Cortex of kidney (tissue), 1 donor: ENCODE data around the gene CBLB.

Experiments
- DNase-seq: peaks from one replicate; lab custom pipeline; 2025; lab: John Stamatoyannopoulos, UW

CBLB gene

DNA sequence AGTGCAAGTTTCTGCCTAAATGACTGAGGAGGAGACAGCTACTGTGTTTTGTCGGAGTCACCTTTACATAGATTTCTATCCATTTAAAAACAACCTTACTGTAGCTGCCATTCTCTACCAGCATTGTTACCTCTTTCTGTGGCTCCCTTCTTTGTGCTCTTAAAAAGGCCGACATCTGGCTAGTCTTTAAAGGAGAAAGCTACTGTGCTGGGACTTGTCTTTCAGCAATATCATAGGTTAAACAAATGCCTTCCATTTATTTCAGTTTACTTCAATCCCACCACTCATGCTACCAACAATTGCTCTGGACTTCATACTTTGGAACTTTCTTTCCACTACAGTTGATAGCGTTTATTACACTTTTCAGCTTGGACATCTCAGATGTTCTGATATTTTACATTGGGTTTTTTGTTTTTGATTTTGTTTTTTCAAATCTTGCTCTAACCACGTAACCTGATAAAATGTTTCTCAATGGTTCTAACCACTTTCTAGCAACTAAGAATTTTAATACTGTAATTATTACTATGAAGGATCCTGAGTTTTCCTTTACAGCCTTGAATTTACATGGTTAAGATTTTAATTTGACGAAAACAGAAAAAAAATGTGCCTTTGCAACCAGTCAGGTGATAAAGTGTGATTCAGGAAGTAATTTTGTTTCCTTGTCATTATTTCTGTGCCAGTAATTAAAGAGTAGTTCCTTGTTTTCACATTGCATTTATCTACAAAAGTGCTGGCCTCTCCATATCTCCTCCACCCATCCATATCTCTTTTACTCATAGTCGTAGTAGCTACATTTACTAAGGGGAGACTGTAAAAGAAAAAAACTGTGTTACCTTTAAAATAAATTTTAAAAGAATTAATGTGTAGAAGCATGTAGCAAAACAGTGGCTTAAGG lies 1.3 kb upstream of the CBLB start:
- no peak for DNase-seq

DNA sequence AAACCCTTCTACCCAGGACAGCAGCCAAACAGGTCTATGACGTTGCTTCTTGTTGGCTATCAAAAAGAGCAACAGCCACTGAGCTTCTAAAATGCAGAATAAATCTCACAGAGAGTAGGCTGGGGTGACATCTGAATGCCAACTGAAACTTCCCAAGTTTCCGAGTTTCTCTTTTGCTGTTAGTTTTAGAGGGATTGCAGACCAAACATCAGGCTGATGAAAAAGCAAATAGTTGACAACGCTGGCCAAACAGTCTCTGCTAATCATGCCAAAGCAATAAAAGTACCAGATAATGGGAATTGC lies 670 bp upstream of the CBLB start:
- DNase-seq: no peak

DNA sequence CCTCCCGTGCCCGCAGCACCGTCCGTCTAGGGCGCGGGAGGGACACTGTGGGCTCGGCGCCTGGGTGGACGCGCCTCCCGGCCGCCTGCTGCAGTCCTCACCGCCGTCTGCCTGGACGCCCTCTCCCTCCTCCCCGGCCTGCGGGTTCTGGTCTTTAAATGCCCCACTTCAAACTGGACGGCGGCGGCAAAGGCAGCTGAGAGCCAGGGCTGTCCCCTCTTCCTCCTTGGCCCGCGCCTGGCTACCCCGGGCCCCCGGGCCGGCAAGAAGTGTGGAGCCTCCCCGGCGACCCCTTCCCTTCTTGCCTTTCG lies 426 bp downstream of the CBLB start:
- DNase-seq: no peak

DNA sequence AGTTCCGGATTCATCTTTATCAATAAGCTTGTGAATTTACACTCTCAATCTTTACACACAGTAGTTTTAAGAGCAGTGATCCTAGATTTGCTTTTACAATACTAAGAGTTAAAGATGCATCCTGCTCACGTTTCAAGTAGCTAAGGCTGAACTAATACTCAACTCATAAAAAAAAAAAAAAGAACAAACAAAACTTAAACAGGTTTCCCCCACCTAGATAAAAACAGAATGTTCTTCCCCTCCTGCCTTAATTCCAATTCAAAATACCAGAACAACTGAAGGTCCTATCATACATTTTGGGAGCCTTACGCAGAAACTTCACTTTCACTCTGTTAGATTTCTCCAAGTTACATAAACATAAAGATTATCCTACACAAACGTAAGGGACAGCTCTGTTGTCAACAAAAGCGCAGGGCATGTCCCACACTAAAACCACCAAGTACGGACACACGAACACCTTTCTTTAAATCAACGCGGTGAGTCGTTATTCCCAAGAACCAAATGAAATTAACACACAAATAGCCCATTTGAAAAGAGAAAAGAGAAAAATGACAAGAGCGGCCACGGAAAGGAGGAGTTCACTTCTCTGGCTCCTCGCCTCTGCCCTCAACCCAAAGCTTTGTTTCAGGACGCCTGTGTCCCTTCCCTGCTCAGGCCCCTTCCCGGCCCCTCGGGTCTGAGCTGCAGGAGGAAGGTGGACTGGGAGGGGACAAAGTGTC lies 941 bp downstream of the CBLB start:
- DNase-seq: no peak

DNA sequence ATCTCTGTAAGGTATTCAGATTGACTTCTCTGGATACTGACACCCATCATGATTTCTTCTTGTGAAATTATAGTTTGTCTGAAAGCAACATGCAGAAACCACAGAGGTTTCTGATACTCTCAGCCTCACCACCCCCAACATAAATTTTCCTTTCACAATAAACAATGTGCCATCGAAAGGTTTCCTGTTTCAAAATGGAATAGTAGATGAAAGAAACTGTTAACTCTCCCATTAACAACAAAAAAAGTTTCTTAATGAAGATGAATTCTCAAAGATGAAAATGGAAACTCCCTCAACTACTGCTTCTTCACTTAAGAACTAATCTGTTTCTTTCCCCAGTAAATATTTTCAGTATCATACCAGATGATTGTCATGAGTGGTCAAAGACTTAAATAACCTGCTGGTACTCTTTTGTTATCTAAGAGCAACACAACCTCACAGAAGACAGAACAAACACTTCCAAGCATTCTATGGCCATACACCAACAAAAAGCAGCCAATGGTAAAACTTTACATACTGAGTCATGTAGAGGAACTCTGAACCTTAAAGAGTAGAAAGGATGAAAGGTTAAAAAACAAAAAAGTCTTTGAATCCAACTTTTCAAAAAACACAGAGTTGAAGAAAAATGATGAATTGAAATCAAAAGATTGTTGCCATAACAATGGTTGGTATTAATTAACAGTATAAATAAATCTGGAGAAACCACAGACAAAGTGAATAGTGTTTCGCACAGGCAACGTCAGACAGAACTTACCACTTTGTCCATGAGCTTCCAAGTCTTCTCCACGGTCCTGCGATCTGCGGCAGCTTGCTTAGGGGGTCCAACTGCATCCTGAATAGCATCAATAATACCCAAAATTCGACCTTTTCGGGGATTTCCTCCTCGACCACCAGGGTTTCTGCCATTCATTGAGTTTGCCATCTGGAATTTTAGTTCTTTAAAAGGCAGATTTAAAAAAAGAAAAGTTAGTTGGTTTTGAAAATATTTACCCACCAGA lies 1.9 kb downstream of the CBLB start:
- DNase-seq: no peak

DNA sequence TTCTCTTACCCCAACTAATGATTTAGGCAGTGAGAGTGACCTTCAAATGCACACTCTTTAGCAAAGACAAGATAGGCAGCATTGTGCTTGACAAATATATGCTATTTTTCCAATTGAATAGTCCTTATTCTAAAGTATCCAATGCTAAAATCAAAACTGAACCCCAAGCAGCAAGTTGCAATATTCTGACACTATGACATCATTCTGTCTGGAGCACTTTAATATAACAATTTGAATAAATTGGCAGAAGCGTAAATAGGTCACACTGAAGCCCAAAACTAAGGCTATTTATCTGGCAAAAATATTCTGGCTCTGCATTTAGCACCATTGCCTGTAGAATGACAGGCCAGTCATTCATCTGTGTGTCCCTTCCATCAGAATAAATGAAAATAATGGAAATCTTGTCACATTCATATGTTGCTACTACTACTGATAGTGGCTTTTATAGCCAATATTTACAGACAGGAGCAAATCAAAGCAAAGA lies 2.9 kb downstream of the CBLB start:
- DNase-seq: no peak

DNA sequence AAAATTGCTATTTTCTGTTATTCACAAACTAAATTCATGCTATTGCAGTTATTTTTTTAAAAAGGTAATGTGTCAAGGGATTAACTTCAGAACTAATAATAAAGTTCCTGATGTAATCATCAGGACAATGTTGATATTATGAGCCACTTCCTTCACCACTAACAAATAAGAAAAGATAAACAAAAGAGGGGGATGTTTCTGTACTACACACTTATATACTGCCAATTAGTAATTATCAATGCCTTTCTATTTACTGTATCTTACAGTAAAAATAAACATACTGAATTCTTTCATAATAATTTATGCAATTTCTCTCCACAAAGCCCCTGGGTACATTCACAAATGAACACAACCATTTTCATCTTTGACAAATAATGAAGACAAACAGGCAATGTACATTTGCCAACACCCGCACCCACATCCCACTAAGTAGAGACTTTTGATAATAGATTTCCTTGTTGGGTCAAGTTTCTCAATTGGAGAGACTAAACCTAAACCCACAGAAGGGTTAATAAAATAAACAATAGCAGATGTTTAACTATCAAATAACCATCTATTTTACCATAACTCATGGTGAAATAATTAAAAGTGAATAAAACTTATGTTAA lies 3.7 kb downstream of the CBLB start:
- no peak for DNase-seq

DNA sequence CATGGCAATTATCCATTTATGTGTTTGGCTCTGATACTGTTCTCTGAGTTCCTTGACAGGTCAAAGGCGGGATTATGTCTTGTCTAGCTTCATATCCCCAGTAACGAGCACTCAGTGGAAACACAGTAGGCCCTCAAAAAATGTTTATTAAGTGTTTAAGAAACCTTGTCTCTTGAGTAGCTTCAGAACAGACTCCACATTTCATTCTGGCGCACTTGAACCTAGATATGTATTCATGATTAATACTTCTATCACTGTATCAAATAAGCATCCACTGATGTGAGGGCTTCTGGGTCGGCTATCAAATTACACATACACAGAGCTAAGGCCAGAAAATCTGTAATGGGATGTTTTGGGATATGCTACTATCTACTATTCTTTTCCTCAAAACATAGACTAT lies 4.6 kb downstream of the CBLB start:
- DNase-seq: no peak

DNA sequence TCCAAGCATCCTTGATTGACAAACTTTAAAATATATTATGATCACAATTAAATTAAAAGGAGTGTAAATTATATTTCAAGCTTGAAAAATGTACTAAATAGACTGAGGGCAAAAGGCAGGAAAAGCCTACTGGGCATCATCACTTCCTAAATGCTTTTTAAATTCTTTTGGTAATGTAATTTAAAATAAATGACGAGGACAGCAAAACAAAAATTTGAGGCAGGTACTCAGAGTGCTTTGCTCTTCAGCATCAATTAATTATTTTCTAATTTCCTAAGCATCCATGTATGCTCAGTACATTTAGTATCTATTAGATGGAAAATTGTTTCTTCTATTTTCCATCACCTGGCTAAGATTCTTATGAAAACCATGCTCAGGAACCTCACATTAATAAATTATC lies 5.2 kb downstream of the CBLB start:
- DNase-seq: no peak

DNA sequence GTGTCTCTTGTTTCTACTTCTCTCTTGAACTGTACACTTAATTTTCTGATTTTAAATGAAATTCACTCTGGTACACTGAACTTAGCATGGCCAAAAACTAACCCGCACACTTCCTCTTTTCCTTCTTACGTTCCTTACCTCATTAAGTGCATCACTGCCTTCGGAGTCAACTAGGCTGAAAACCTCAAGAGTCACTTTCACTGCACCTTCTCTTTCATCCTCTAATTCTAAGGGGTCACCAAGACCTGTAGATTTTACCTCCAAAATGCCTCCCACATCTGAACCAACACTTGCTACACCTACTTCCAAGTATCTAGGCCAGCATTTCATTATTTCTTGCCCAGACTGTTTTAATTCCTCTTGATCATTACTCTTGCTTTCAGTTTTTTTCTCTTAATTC lies 6.6 kb downstream of the CBLB start:
- no peak for DNase-seq

DNA sequence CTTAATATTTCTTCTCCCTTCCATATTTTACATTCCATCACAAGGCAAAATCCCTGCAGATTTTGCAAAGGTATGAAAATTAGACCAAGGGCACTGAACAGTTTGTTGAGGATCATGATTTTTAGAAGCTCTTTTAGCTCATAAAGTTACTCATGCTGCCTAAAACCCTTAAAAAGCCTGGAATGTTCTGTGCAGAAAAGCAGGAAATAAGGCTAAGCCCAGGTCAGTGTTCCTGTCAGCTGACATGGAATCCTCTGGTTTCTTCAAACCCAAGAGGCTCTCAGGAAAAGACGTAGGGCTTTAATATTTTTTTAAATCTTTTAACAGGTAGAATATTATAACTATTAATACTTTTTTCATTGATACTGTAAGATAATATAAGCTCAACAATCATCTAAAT lies 8.2 kb downstream of the CBLB start:
- no peak for DNase-seq

DNA sequence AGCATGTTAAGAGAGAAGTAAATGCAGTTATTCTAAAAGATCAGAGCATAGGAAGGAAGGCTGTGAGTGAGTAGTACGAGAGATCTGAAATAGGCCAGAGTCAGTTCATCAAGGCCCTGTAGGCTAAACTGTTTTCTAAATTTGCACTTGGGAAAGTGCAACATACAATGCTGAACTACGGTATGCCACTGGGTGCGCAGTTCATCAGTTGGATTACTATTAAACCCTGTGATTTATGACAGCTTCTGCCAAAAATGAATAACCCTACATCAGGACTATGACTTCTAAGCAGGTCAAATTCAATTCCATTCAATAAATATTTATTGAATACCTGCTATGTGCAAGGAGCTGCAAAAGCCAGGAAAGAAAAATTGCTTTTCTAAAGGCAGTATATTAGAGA lies 10.8 kb downstream of the CBLB start:
- DNase-seq: no peak

DNA sequence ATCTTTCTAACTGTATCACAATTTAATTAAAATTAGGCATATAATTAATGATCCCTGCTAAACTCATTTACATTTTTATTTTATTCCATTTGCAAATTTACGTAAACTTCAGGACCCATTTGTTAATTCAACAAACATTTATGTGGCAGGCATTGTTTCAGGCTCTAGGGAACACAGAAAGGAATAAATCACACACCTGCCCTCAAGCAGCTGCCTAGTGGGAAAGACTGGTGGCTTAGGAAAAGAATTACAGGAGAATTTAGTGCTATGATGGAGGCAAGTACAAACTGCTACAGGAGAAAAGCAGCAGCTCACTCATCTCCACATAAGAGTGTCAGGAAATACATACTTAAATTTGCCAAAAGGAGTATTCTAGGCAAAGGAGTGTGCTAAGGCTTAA lies 11.2 kb downstream of the CBLB start:
- no peak for DNase-seq

DNA sequence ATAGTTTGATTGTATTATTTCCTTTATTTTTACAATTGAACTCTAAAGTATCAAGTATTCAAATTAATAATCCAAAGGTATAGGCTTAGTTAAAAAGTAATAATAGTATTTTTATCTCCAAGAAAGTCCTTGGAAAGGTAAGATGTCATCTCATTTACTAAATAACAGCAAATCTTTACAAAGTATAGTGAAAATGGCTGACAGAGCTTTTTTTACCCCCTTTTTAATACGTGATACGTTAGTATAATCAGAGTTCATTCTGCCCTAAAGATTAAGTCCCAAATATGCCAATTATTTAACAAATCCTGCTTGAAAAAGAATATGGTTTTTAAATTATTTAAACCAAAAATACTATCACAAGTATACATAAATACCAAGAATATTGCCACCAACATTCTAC lies 12.2 kb downstream of the CBLB start:
- DNase-seq: no peak

DNA sequence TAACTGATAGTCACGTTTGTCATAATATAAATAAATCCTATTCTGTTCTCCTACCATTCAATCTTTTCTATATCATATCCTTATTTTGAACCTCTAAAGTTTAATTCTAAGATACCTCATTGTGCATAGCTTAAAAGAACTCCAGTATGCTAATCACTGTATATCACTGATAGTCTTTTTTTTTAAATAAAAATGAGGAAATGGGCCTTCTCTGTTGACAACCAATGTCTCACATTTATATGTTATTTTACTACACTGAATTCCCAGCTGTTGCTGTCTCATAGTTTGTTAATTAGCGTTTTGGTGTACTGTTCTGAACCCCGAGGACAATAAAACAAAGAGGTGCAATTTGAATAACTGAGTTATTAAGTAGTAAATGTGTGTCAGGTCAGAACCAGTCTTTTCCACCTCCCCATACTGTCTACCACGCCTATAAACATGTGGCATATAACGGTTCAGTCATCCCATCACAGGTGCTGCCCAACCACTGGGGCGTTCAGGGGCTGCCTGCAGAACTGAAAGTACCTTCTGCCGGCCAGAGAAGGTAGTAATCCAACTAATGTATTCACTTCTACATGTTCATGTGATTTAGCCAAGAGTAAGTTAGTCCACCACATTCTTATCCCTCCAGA lies 14.9 kb downstream of the CBLB start:
- DNase-seq: no peak

DNA sequence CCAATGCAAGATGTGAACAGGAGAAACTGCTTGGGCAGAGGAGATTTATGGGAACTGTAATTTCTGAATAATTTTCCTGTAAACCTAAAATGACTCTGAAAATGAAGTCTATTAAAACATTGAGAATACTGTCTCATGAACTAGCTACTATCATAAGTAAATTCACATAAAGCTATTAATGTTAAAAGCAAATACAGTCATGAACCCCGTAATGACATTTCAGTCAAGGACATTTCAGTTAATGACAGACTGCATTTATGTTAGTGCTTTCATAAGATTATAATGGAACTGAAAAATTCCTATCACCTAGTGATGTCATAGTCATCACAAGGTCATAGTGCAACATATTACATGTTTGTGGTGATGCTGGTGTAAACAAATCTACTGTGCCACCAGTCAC lies 17.2 kb downstream of the CBLB start:
- DNase-seq: no peak

DNA sequence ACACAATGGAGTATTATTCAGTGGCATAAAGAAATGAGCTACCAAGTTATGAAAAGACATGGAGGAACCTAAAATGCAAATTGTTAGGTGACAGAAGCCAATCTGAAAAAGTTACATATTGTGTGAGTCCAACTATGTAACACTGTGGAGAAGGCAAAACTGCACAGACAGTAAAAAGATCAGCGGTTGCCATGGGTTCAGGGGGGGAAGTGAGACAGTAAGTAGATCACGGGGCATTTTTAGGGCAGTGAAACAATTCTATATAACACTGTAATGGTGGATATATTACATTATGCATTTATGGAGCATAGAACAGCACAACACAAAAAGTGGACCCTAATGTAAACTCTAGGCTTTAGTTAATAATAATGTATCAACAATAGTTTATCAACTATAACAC lies 17.6 kb downstream of the CBLB start:
- DNase-seq: no peak

DNA sequence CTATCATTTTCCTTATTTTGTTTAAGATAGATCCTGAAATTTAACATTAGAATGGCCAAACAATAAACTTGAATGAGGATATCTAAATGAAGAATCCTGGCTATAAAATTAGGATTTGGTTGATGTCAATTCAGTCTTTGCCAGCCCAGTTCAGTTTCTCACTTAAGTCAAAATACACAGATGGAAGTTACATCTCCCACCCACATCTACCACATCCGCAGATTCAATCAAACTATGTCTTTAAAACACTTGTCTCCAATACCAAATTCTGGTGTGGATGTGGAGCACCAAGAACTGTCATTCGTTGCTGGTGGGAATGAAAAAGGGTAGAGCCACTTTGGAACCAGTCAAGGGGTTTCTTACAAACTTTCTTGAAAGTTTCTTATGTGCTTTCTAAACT lies 18.2 kb downstream of the CBLB start:
- DNase-seq: no peak

DNA sequence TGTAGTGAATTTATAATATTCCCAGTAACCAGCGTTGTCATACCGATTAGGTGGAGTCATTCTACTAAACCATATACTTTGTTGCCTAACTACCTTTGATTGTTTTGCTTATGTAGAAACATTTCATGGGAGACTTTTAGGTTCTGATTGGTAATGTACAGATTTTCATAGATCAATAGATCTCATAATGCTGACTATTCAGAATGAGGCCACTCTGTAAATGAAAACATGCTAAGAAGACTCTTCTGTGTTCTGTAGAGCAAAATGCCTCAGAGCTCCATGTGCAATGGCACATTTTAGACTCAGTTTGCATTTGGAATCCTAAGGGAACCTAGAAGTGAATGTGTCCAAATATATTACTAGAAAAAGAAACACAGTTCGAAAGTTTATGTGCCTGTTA lies 20.0 kb downstream of the CBLB start:
- no peak for DNase-seq

DNA sequence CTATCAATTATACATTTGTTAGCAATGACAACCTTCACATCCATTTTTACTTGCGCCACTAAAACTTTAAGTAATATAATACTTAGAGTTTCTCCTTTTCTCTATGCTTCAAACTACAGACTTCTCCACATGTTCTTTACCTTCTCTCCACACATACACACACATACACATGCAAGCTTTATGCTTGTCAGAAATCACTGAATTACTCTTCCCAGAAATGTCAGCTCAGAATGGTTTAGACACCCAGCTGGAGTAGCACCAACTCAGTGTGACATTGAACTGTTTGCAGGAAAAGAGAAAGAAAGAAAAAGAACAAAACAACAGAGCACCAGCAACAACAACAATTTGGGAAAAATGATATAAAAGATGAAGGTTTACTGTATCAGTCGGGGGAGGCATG lies 20.9 kb downstream of the CBLB start:
- no peak for DNase-seq

DNA sequence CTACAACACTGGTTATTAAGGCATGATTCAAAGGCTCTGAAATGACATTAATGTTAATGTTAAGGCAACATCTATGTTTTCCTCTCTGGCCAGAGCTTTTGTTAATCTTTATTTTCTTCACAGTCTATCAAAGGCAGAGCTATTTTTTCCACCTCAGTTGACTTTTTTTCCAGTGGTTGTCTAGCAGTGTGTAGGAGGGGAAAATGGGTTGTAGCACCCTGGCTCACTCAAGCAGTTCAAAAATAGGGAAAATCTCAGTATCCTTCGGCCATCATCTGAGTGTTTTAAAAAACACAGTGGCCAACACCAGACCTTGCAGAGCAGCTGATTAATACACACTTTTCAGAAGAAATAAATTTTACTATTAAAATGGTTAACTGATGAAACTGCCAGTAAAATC lies 21.4 kb downstream of the CBLB start:
- DNase-seq: no peak

DNA sequence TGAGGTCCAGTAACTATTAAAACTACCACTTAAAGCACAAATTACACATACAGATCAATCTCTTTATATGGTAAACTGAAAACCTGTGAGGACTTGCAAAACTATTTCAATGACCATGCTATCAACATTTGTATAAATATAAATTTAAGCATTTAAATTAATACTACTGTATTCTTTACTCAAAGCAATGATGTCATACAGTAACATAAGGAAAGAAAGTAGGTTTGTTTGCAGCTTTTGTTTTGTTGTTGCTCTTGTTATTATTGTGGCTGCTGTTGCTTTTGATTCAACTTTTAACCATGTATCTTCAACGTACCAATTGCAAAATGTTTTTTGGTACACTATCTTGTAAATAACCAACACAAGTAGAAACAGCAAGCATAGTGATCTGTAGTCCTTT lies 22.0 kb downstream of the CBLB start:
- DNase-seq: no peak
